Thyroid gland (tissue), 4 donors: ENCODE measurements around the gene C11orf16.
"Not testable (repeated sequence)": the region's sequence is repeated elsewhere in the genome, so short reads cannot be mapped to it uniquely, and the experiment has no call there.

Experiments used
- POLR2A ChIP-seq, 2 donors: fragments of 450-650 bp; IDR thresholded peaks; one replicate each; pipeline ENCODE4 v1.6.1; 2017; ENCODE audit warnings: antibody characterized with exemption in 2 of 2, mild to moderate bottlenecking in 2 of 2, moderate library complexity in 1 of 2
- TF ChIP-seq, protein P1 (sequence below), 6 experiments: fragments of 200-600 bp in 3 of 6; fragments of 450-650 bp in 3 of 6; sonication (generic) in 3 of 6; IDR thresholded peaks; one replicate each; pipeline ENCODE4 v1.5.1; 2016 to 2019; ENCODE audit warnings: antibody characterized with exemption in 6 of 6, mild to moderate bottlenecking in 2 of 6, inconsistent platforms in 1 of 6, moderate library complexity in 1 of 6

DNA sequence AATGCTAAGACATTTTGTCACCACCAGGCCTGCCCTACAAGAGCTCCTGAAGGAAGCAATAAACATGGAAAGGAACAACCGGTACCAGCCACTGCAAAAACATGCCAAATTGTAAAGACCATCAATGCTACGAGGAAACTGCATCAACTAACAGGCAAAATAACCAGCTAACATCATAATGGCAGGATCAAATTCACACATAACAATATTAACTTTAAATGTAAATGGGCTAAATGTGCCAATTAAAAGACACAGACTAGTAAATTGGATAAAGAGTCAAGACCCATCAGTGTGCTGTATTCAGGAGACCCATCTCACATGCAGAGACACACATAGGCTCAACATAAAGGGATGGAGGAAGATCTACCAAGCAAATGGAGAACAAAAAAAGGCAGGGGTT lies 41.6 kb downstream of the C11orf16 start:
- TF ChIP-seq, protein P1, sequence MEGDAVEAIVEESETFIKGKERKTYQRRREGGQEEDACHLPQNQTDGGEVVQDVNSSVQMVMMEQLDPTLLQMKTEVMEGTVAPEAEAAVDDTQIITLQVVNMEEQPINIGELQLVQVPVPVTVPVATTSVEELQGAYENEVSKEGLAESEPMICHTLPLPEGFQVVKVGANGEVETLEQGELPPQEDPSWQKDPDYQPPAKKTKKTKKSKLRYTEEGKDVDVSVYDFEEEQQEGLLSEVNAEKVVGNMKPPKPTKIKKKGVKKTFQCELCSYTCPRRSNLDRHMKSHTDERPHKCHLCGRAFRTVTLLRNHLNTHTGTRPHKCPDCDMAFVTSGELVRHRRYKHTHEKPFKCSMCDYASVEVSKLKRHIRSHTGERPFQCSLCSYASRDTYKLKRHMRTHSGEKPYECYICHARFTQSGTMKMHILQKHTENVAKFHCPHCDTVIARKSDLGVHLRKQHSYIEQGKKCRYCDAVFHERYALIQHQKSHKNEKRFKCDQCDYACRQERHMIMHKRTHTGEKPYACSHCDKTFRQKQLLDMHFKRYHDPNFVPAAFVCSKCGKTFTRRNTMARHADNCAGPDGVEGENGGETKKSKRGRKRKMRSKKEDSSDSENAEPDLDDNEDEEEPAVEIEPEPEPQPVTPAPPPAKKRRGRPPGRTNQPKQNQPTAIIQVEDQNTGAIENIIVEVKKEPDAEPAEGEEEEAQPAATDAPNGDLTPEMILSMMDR (IDR thresholded peaks at IDR 0.05) = not testable (repeated sequence)
- not testable (repeated sequence) for TF ChIP-seq POLR2A (IDR thresholded peaks at IDR 0.05)
